Heart right ventricle (tissue), 16 donors: Measurements from ENCODE around the gene GOSR2. TPM values are rescaled to one million over a fixed set of nuclear protein-coding genes. Genes with fewer than 3 reads are reported as not detected.
A peak's percentile ranks its signal among the peaks of the same experiment; 100 is the strongest.

Experiments
- ATAC-seq, 8 donors: fragments of 200-7000 bp; cut with Tn5 transposase; one replicate each; pipeline ENCODE4 v1.9.1; 2020; ENCODE audit warnings: mild to moderate bottlenecking in 8 of 8, moderate library complexity in 8 of 8, moderate number of reproducible peaks in 1 of 8
- DNase-seq, 2 donors: peaks; one replicate each; pipeline ENCODE4 v3.0.0-alpha.2; 2020
- H3K27ac ChIP-seq, 10 donors: fragments of 200-600 bp; sonication (generic) in 2 of 10; one replicate each; pipeline versions ENCODE4 v1.5.0 to v1.8.0; 2020 to 2022; ENCODE audit warnings: mild to moderate bottlenecking in 3 of 10
- H3K27me3 ChIP-seq, 7 donors: fragments of 200-600 bp; one replicate each; pipeline ENCODE4 v1.8.0; 2021 to 2022; ENCODE audit warnings: mild to moderate bottlenecking in 2 of 7
- H3K36me3 ChIP-seq, 9 donors: fragments of 200-600 bp; sonication (generic) in 1 of 9; one replicate each; pipeline versions ENCODE4 v1.5.0 to v1.8.0; 2020 to 2022; ENCODE audit warnings: mild to moderate bottlenecking in 2 of 9
- H3K4me1 ChIP-seq, 9 donors: fragments of 200-600 bp; sonication (generic) in 1 of 9; one replicate each; pipeline versions ENCODE4 v1.5.0 to v1.8.0; 2020 to 2022; ENCODE audit warnings: mild to moderate bottlenecking in 4 of 9
- H3K4me3 ChIP-seq, 10 donors: fragments of 200-600 bp; sonication (generic) in 2 of 10; one replicate each; pipeline versions ENCODE4 v1.5.0 to v1.8.0; 2020 to 2022; ENCODE audit warnings: mild to moderate bottlenecking in 7 of 10, moderate library complexity in 2 of 10
- H3K9me3 ChIP-seq, 11 donors: fragments of 200-600 bp in 10 of 11; sonication (generic) in 2 of 11; one replicate each; pipeline versions ENCODE4 v1.5.0 to v1.8.0; 2013 to 2022; ENCODE audit warnings: mild to moderate bottlenecking in 2 of 11, control low read depth in 1 of 11, moderate library complexity in 1 of 11
- CTCF ChIP-seq, 9 donors: fragments of 200-600 bp; sonication (generic) in 2 of 9; IDR thresholded peaks; one replicate each; pipeline versions ENCODE4 v1.5.0 to v1.8.0; 2021 to 2022; ENCODE audit warnings: antibody characterized with exemption in 9 of 9, mild to moderate bottlenecking in 5 of 9, moderate library complexity in 1 of 9
- WGBS, 2 donors: extraction: QIAGEN DNeasy Blood & Tissue Kit; methylation state at CpG; one replicate each; pipeline ENCODE4 v1.1.7; 2013; ENCODE audit warnings: inconsistent platforms in 1 of 2; 5-methylcytosine and 5-hydroxymethylcytosine counted together
- intact Hi-C, 10 donors: fragments of 100-400 bp; cut with DNase I; formaldehyde crosslinking; loops; one replicate each; pipeline versions ENCODE4 v1.11.1 to v1.14.2; 2022
- polyA plus RNA-seq, 2 donors: library from polyadenylated mRNA; stranded (reverse); fragments of 200-250 nt; gene quantifications; one replicate each; pipeline ENCODE4 v1.2.3, GENCODE V29; 2013
- total RNA-seq, 10 donors: library from RNA; stranded (reverse); fragmentation: NEBNext Ultra II Directional in 3 of 10; extraction: Animal tissue kit (Norgen Biotek cat#: 25700) in 3 of 10; gene quantifications; one replicate each; pipeline versions ENCODE4 v1.2.1 to v1.2.4, GENCODE V29; 2021 to 2023
- donor health status: Arrhythmogenic right ventricular cardiomyopathy.
- donor health status: ischemic (EF 13 %, LVEDD 7.1; RV severe dilation, severe dysfunction).
- donor health status: healthy with polysubstance abuse.
- donor health status: DM: no; HTN: yes; CAD: no.
- donor health status: DM: no; HTN: no; CAD: no.
- donor health status: ischemic (EF 25% LVEDD 6.9; RV normal size, moderate dysfunction).
- donor health status: ischemic (EF 25% LVEDD 5.7; RV mildly dilated, moderate dysfunction).
- donor health status: healthy.
- donor health status: DM: yes; HTN: yes; CAD: no.
- donor health status: Ischemic cardiomyopathy.
- donor health status: ischemic (EF 35%, LVEDD 5.7; RV mildly dilated, moderate dysfunction).
- donor health status: nonischemic (EF 11% LVEDD 7.7; RV severe dilation, severe dysfunction).
- donor health status: DM: yes; HTN: yes; CAD: no.
- donor health status: PGD.
- donor health status: ischemic (EF 29% LVEDD 5.4; RV normal size, mild dysfunction).
- donor health status: nonischemic (EF 23%, LVEDD 6.1; RV moderate dilation, normal function).

Gene GOSR2
- total and polyA plus RNA-seq, 12 donors = 20.3 to 47.3 (median 40.0) TPM

- H3K27ac ChIP-seq = no peak overlapping the region
- no peaks in the 10 kb centered on the region for H3K36me3 ChIP-seq
- H3K27me3 ChIP-seq = peaks cover 0 to 45% (median 29%) of the 10 kb centered on the region in 7 donors
- intact Hi-C loops = no loop called here
- DNase-seq (no peak), ATAC-seq (no peak)
- H3K4me3 ChIP-seq = no peak overlapping the region
- TF ChIP-seq CTCF (IDR thresholded peaks at IDR 0.05) = no peak
- WGBS, 2 donors = 47 to 49% methylated on average over 19 of the region's 19 CpGs
- no peaks in the 10 kb centered on the region for H3K9me3 ChIP-seq
- H3K4me1 ChIP-seq = no peaks in the 10 kb centered on the region
These were observed 39.0 kb upstream of the GOSR2 start for GRCh38 chr17:46883871-46884520.

- H3K4me1 ChIP-seq = no peaks in the 10 kb centered on the region
- H3K36me3 ChIP-seq = no peaks in the 10 kb centered on the region
- ATAC-seq (no peak), DNase-seq (no peak)
- H3K27ac ChIP-seq = no peak overlapping the region
- H3K4me3 ChIP-seq = no peak overlapping the region
- no peak for TF ChIP-seq CTCF (IDR thresholded peaks at IDR 0.05)
- no peaks in the 10 kb centered on the region for H3K9me3 ChIP-seq
- peaks cover 0 to 51% (median 30%) of the 10 kb centered on the region in 7 donors for H3K27me3 ChIP-seq
- intact Hi-C loops = no loop called here
- WGBS, 2 donors = 76 to 78% methylated on average over 7 of the region's 7 CpGs
These were observed 38.4 kb upstream of the GOSR2 start for GRCh38 chr17:46884552-46884951.

DNA sequence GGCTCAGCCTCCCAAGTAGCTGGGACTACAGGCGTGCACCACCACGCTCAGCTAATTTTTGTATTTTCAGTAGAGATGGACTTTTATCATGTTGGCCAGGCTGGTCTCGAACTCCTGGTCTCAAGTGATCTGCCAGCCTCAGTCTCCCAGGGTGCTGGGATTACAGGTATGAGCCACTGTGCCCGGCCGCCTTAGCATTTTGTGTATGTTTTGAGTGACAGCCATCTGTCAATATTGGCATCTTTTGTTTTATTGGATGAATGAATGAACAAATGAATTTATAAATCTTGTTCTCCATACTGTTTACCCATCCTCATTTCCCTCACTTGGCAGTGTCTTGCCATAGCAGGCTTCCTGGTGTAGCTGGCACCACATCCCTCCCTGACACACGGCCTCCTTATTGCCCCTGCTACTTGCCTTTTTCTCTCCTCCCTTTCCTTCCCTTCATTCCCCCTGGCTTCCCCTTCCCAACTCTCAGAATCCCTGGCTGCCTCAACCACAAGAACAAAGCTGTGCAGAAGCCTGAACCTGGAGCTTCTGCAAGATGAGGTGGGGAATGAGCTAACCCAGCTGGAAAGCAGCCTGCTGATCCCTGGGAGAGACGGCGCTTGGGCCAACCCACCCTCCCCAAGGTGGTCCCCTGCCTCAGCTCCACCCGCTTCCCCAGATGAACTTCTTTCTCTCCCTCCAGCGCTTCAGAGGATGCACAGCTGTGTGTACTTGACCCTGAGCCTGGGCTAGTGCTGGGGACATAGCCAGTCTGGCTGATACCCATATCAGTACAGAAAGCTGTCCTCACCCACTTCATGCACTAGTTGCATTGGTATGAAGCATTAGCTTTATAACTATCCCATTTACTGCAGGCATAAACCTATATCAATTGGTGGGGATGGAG, 37.3 kb upstream of the GOSR2 start:
- Histone ChIP-seq H3K27me3 (peaks cover 0 to 60% (median 33%) of the 10 kb centered on the region in 7 donors), H3K4me3 (no peak overlapping the region), H3K4me1 (peaks cover 0 to 4% (median 0%) of the 10 kb centered on the region in 9 donors), H3K27ac (no peak overlapping the region), H3K9me3 (no peaks in the 10 kb centered on the region), H3K36me3 (no peaks in the 10 kb centered on the region)
- intact Hi-C loops = no loop called here
- no peak for DNase-seq
- no peak for TF ChIP-seq CTCF (IDR thresholded peaks at IDR 0.05)
- 60 to 69% methylated on average over 10 of the region's 10 CpGs for WGBS, 2 donors
- ATAC-seq = peak in 1 of 8 donors; percentile 38

DNA sequence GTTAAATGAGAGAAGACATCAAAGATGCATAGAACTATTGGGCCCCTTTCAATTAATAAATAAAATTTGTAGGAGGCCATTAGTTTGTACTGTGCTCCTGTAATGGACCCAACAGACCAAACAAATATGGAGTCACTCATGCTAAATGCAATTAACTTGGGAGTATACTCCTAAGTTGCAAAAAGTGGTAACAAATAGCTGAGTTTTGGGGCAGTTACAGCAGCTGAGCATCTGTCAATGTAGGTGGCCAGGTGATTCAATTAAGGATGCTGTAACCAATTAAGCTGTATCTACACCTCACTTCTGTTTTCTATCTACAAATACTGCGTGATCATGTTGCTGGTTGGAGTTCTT, 36.7 kb upstream of the GOSR2 start:
- H3K27me3 ChIP-seq = peaks cover 0 to 67% (median 39%) of the 10 kb centered on the region in 7 donors
- no peak overlapping the region for H3K4me3 ChIP-seq
- intact Hi-C loops = no loop called here
- no peak overlapping the region for H3K27ac ChIP-seq
- DNase-seq (no peak), ATAC-seq (no peak)
- H3K4me1 ChIP-seq = peaks cover 0 to 9% (median 0%) of the 10 kb centered on the region in 9 donors
- H3K36me3 ChIP-seq = no peaks in the 10 kb centered on the region
- WGBS, 2 donors = 87 to 94% methylated on average over 1 of the region's 1 CpG
- H3K9me3 ChIP-seq = no peaks in the 10 kb centered on the region
- no peak for TF ChIP-seq CTCF (IDR thresholded peaks at IDR 0.05)
